ENCODE results near the gene BCOR.

Gene BCOR

DNA sequence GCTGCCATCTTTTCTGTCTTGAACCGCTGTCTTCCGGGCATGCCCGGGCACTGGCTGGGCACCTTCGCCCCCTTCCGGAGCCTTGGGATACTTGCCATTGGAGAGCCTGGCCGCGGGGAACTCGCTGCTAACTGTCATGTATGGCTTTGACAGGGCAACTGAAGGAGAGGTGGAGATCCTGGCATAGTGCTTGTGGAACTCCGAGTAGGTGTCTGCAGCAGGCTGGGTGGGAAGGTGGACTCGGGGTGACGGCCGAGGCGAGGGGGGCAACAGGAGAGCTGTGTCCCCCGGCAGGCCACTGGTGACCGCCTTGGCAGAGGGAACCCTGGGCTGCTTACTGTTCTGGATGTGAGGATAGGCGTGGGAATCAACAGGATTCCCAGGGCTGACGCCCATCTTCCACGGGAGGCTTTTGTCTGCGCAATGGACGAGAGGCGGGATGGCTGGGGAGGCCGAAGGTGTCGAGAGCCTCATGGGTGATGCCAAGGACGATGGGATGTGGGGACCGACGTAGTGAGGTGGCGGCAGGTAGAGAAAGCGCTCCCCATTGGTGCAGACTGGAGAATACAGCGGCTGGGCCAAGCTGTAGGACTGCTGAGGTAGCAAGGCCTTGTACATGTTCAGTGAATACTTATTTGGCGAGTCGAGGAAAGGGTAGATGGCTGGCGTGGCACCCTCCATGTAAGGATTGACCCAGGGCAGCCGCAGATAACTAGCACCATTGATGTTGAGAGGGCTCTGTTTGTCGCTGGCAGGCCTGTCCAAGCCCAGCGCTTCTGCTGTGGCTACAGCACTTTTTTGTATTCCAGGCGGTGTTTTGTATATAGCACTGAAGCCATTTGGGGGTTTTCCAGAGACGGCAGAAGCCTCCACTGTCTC, 23.4 kb downstream of the BCOR start:
- H3K4me3 Mint-ChIP-seq: no peak overlapping the region

GRCh38 chrX:40073439-40074054, 24.2 kb downstream of the BCOR start:
- H3K27ac Mint-ChIP-seq: no peak overlapping the region
- H3K27me3 Mint-ChIP-seq: no peaks in the 10 kb centered on the region
- no peaks in the 10 kb centered on the region for H3K9me3 Mint-ChIP-seq
- no peak overlapping the region for H3K4me3 Mint-ChIP-seq
- peaks cover 64% of the 10 kb centered on the region for H3K36me3 Mint-ChIP-seq
- peaks cover 8% of the 10 kb centered on the region for H3K4me1 Mint-ChIP-seq
- no peak for ATAC-seq

More for the DNA sequence above, 23.4 kb downstream of the BCOR start:
- ATAC-seq: no peak
- Mint-ChIP-seq H3K27me3 (no peaks in the 10 kb centered on the region), H3K9me3 (no peaks in the 10 kb centered on the region), H3K36me3 (peaks cover 56% of the 10 kb centered on the region), H3K4me1 (peaks cover 8% of the 10 kb centered on the region), H3K27ac (no peak overlapping the region)

GRCh38 chrX:40072246-40072645, 25.5 kb downstream of the BCOR start:
- Mint-ChIP-seq H3K27me3 (no peaks in the 10 kb centered on the region), H3K36me3 (peaks cover 69% of the 10 kb centered on the region), H3K4me3 (no peak overlapping the region), H3K9me3 (no peaks in the 10 kb centered on the region), H3K4me1 (peaks cover 6% of the 10 kb centered on the region), H3K27ac (no peak overlapping the region)
- no peak for ATAC-seq

- Mint-ChIP-seq H3K36me3 (peaks cover 77% of the 10 kb centered on the region), H3K27ac (no peak overlapping the region), H3K9me3 (no peaks in the 10 kb centered on the region), H3K4me1 (peaks cover 13% of the 10 kb centered on the region), H3K4me3 (no peak overlapping the region), H3K27me3 (no peaks in the 10 kb centered on the region)
- ATAC-seq: no peak
Observed at GRCh38 chrX:40068048-40068447, 29.7 kb downstream of the BCOR start.

DNA sequence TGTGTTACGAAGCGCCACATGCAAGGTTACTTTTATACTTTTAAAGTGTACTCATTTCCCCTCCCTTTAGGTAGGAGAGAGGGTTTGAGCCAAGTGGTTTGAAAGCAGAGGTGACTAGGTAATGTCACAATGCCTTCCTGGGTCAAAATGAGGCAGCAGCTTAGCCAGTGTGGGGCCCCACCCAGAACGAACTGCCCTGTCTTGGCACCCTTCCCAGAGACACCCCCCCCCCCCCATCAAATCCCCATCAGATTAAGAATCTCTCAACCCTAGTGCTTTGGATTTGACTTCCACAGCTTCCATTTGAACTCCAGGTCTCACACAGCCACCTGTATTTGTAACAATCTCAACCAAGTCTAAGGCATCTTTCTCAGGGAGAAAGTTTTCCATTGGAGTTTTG, 31.1 kb downstream of the BCOR start:
- Mint-ChIP-seq H3K4me1 (peaks cover 13% of the 10 kb centered on the region), H3K4me3 (no peak overlapping the region), H3K36me3 (peaks cover 77% of the 10 kb centered on the region), H3K27ac (no peak overlapping the region), H3K9me3 (no peaks in the 10 kb centered on the region), H3K27me3 (no peaks in the 10 kb centered on the region)
- ATAC-seq: no peak

DNA sequence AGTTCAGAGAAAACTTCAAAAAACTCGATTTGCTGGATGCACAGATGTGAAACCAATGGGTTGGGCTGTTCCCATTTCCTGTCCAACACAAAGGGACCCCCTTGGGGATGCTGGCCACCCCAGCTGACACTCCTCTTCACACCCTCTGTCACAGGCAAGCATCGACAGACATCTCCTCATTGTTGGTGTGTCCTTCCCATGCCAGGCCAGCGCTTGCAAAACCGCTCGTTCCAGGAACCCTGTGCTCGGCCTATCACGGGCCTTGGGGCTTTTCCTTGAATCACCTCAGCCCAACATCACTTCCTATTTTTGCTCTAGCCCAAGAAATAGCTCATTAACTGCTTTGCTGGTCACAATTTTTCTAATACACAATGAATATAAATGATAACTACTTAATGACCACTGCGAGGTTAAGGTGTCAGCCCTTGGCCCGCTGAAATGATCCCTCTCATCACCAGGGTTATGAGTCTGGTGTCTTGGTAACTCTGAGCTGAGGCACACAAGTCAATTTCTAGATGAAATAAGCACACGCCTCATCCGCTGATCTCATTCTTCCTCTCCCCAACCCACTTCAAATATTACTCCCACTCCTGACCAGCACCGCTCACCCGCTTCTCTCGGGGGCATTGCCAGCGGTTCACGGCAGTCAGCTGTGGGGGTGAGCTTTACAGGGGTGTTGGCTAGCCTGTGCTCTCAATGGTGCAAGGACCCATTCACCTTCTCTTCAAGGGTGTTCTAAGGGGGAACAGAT, 32.3 kb downstream of the BCOR start:
- Mint-ChIP-seq H3K36me3 (peaks cover 77% of the 10 kb centered on the region), H3K4me1 (peaks cover 13% of the 10 kb centered on the region), H3K4me3 (no peak overlapping the region), H3K9me3 (no peaks in the 10 kb centered on the region), H3K27me3 (no peaks in the 10 kb centered on the region), H3K27ac (no peak overlapping the region)
- ATAC-seq: no peak

GRCh38 chrX:40064055-40064597, 33.6 kb downstream of the BCOR start:
- no peak overlapping the region for H3K27ac Mint-ChIP-seq
- no peak for ATAC-seq
- H3K4me3 Mint-ChIP-seq: no peak overlapping the region
- H3K4me1 Mint-ChIP-seq: peaks cover 13% of the 10 kb centered on the region
- no peaks in the 10 kb centered on the region for H3K9me3 Mint-ChIP-seq
- peaks cover 68% of the 10 kb centered on the region for H3K36me3 Mint-ChIP-seq
- no peaks in the 10 kb centered on the region for H3K27me3 Mint-ChIP-seq

DNA sequence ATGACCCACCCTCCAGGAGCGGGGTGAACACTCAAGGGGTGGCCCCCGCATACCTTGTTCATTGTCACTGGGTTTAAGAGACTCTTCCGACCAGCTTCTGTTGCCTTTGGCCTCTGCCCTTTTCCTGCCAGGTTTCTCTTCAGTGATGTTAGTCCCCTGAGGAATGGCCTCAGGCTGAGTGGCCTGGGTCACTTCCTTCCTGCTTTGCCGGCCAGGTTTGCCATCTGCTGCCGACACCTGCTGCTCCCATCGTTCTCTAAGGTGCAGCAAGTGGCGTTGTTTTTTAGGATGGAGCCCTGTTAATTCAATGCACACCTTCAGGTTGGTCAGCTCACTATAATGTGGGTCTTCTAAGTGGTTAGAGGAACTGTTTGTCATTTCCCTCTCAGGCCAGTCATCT, 34.2 kb downstream of the BCOR start:
- Mint-ChIP-seq H3K4me3 (no peak overlapping the region), H3K27me3 (no peaks in the 10 kb centered on the region), H3K36me3 (peaks cover 62% of the 10 kb centered on the region), H3K9me3 (no peaks in the 10 kb centered on the region), H3K27ac (no peak overlapping the region), H3K4me1 (peaks cover 13% of the 10 kb centered on the region)
- ATAC-seq: no peak

DNA sequence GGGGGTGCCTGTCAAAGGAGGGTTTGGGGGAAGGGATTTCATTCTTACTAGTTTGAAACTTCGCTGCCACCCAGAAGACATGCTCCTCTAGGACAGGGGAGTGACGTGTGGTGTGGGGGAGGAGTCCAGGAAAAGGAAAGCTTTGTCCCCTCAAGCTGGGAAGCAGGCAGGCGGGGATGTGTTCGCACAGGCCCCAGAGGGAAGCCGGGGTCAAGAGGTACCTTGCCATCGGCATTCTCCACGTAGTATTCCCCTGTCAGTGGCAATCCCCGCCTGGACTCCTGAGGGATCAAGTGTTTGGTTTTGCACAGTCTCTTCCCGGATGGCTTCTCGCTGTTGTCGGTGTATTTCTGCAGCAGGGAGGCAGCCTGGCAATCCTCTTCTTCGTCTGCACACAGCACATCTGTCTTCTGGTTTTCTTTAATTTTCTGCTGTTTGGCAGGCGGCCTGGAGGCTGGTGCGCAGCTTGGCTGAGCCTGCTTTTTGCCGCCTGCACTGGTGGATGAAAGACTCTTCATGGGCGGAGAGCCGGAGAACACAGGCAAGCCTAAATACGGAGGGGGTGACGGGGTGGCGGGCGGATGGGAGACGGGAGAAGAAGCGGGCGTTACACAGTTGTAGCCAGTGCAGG, 35.1 kb downstream of the BCOR start:
- H3K27me3 Mint-ChIP-seq: no peaks in the 10 kb centered on the region
- H3K4me3 Mint-ChIP-seq: no peak overlapping the region
- no peaks in the 10 kb centered on the region for H3K9me3 Mint-ChIP-seq
- ATAC-seq: no peak
- no peak overlapping the region for H3K27ac Mint-ChIP-seq
- peaks cover 11% of the 10 kb centered on the region for H3K4me1 Mint-ChIP-seq
- peaks cover 53% of the 10 kb centered on the region for H3K36me3 Mint-ChIP-seq

DNA sequence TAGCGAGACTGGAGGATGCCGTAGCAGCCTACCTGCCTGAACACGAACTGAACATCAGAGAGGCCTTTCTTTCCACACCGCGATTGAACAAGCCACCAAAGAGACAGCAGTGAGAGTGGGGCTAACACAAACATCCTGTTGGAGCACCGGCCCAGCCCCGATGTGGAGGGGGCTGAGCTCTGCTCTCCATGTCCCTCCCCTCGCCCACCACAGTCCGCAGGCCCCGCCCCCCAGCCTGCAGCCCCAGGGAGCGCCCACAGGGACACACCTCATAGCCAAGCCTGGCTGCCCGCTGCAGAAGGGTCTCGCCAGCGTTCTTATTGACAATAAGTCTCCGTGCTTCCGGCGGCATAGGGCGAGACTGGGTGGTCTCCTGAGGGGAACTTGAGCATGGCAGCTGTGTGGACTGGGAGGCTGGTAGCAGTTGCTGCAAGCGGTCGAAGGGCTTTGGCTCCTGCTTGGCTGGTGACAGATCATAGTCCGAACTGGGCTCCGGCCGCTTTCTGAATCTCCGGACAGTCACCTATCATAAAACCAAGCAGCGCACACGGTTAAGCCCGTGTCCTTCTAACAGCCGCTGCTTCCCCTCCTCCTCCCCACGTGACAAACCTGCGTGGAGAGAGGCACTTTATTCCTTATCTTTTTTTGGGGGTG, 35.8 kb downstream of the BCOR start:
- Mint-ChIP-seq H3K4me1 (peaks cover 8% of the 10 kb centered on the region), H3K27me3 (no peaks in the 10 kb centered on the region), H3K27ac (no peak overlapping the region), H3K4me3 (no peak overlapping the region), H3K9me3 (no peaks in the 10 kb centered on the region), H3K36me3 (peaks cover 48% of the 10 kb centered on the region)
- no peak for ATAC-seq

DNA sequence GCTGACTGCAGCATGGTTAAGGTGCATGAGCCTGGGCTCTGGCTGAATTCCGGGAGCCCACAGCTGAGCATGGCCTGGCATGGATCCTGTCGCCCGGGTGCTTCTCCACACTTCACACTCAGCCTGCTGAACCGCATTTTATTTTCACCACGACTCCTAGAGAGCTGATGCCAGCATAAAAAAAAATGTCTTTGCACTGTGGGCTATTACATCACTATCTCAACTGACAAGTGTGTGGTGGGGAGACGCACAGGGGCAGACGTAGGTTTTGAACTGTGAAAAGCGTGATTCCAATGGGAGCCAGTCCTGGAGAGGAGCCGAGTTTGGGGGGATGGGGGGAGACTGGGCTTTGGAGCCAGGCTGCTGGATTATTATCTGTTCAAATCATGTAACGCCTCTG, 36.8 kb downstream of the BCOR start:
- Mint-ChIP-seq H3K4me3 (no peak overlapping the region), H3K36me3 (peaks cover 51% of the 10 kb centered on the region), H3K9me3 (no peaks in the 10 kb centered on the region), H3K4me1 (peaks cover 7% of the 10 kb centered on the region), H3K27ac (no peak overlapping the region), H3K27me3 (no peaks in the 10 kb centered on the region)
- ATAC-seq: no peak

DNA sequence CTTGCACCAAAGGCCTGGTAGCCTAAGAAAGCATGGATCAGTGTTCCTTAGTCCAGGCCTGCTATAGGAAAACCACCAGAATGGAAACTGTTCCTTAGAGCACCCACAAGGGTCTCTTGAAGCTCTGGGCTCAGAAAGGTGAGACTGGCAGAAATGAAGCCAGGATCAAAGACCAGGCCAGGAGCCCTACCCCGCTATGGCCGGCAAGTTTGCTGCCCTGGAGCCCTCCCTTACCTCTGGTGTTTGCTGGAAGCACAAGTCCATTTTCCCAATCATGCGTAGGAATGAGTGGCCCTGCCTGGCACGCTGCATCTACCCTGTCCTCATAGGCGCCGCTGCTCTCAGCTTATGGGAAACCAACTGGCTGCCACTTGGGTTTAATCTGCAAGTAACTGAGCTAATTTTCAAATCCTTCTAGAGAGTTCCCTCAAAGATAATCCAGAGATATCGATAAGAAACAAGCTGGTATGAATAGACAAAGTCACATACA, 37.4 kb downstream of the BCOR start:
- H3K4me1 Mint-ChIP-seq: peaks cover 1% of the 10 kb centered on the region
- no peak overlapping the region for H3K27ac Mint-ChIP-seq
- H3K36me3 Mint-ChIP-seq: peaks cover 51% of the 10 kb centered on the region
- no peak for ATAC-seq
- H3K4me3 Mint-ChIP-seq: no peak overlapping the region
- no peaks in the 10 kb centered on the region for H3K9me3 Mint-ChIP-seq
- no peaks in the 10 kb centered on the region for H3K27me3 Mint-ChIP-seq

DNA sequence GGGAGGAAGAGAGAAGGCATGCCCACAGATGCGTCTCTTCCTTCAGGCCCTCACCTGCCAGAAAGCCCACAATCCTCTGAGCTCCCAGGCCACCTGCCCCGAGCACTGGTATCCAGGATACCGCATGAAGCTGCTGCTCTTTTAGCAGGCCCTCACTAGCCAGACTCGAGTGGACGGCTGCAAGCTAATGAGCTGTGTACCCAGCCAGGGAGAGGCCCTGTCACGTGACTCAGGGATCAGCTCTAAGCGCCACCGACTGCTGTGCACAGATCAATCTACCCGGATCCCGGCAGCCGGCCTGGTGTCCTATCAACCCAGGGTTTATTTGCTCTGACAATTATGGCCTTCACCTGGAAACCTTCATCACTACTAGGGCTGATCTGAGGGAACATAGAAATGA, 39.0 kb downstream of the BCOR start:
- no peaks in the 10 kb centered on the region for H3K27me3 Mint-ChIP-seq
- no peak for ATAC-seq
- H3K36me3 Mint-ChIP-seq: peaks cover 51% of the 10 kb centered on the region
- no peaks in the 10 kb centered on the region for H3K4me1 Mint-ChIP-seq
- H3K27ac Mint-ChIP-seq: no peak overlapping the region
- no peak overlapping the region for H3K4me3 Mint-ChIP-seq
- H3K9me3 Mint-ChIP-seq: no peaks in the 10 kb centered on the region

DNA sequence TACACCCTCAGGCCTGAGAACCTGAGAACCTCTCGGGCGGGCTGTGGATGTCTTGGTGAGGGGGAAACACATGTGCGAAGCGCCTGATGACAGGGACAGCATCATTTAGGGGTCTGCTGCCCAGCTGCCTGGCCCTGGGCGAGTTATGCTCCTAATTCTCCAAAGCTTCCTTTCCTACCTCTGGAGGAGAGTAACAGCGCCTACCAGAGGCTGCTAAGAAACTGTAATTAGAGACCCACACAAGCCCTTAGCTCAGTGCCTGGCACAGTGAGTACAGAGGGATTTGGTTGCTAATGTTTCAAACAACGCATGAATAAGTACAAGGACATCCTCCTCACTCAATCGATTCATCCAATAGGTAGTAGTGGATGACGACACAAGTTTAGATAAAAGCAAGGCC, 40.4 kb downstream of the BCOR start:
- Mint-ChIP-seq H3K36me3 (peaks cover 54% of the 10 kb centered on the region), H3K4me3 (no peak overlapping the region), H3K4me1 (no peaks in the 10 kb centered on the region), H3K27me3 (no peaks in the 10 kb centered on the region), H3K9me3 (peaks cover 3% of the 10 kb centered on the region), H3K27ac (no peak overlapping the region)
- ATAC-seq: no peak
